Measurements from ENCODE around the gene PRLR.
A peak's percentile ranks its signal among the peaks of the same experiment; 100 is the strongest.
"Not testable (repeated sequence)": the region's sequence is repeated elsewhere in the genome, so short reads cannot be mapped to it uniquely, and the experiment has no call there.

PRLR gene

GRCh38 chr5:35194635-35195471 is 35.4 kb downstream of the PRLR start:
- DNase-seq = no peak

GRCh38 chr5:35192506-35192905 is 37.8 kb downstream of the PRLR start:
- DNase-seq = no peak

GRCh38 chr5:35189801-35190200 is 40.5 kb downstream of the PRLR start:
- DNase-seq = not testable (repeated sequence)

- DNase-seq = no peak
Observed at GRCh38 chr5:35188031-35188457, 42.2 kb downstream of the PRLR start.

GRCh38 chr5:35187621-35188020 is 42.7 kb downstream of the PRLR start:
- not testable (repeated sequence) for DNase-seq

GRCh38 chr5:35186749-35187148 is 43.5 kb downstream of the PRLR start:
- DNase-seq = no peak

GRCh38 chr5:35185518-35185917 is 44.8 kb downstream of the PRLR start:
- DNase-seq = no peak

- DNase-seq = no peak
Observed at GRCh38 chr5:35183556-35183955, 46.7 kb downstream of the PRLR start.

- peak; percentile 4 for DNase-seq
Observed at GRCh38 chr5:35182910-35183535, 47.3 kb downstream of the PRLR start.

GRCh38 chr5:35182486-35182885 is 47.8 kb downstream of the PRLR start:
- DNase-seq = no peak

GRCh38 chr5:35180046-35180445 is 50.2 kb downstream of the PRLR start:
- DNase-seq = no peak

GRCh38 chr5:35177783-35178182 is 52.5 kb downstream of the PRLR start:
- no peak for DNase-seq

- DNase-seq = no peak
Observed at GRCh38 chr5:35172533-35172932, 57.8 kb downstream of the PRLR start.

- DNase-seq = no peak
Observed at GRCh38 chr5:35171991-35172390, 58.3 kb downstream of the PRLR start.

GRCh38 chr5:35171078-35171477 is 59.2 kb downstream of the PRLR start:
- no peak for DNase-seq

GRCh38 chr5:35166043-35166442 is 64.2 kb downstream of the PRLR start:
- no peak for DNase-seq

GRCh38 chr5:35164860-35165542 is 65.3 kb downstream of the PRLR start:
- DNase-seq = no peak

- DNase-seq = no peak
Observed at GRCh38 chr5:35163710-35164033, 66.6 kb downstream of the PRLR start.

GRCh38 chr5:35162848-35163709 is 67.2 kb downstream of the PRLR start:
- DNase-seq = no peak

- DNase-seq = no peak
Observed at GRCh38 chr5:35161652-35162273, 68.5 kb downstream of the PRLR start.

- DNase-seq = no peak
Observed at GRCh38 chr5:35160486-35161116, 69.7 kb downstream of the PRLR start.

GRCh38 chr5:35159370-35159742 is 70.9 kb downstream of the PRLR start:
- no peak for DNase-seq

All from activated CD4-positive, alpha-beta T cell treated with anti-CD3 and anti-CD28 coated beads, Interleukin-2, amount 50 U/mL, for 1 hour (primary cell).